ENCODE data around the gene P3H1. TPM values are rescaled to one million over a fixed set of nuclear protein-coding genes. Genes with fewer than 3 reads are reported as not detected.

P3H1 gene
- total RNA-seq, 1 experiment from 2014 or later = 57.8 TPM

DNA sequence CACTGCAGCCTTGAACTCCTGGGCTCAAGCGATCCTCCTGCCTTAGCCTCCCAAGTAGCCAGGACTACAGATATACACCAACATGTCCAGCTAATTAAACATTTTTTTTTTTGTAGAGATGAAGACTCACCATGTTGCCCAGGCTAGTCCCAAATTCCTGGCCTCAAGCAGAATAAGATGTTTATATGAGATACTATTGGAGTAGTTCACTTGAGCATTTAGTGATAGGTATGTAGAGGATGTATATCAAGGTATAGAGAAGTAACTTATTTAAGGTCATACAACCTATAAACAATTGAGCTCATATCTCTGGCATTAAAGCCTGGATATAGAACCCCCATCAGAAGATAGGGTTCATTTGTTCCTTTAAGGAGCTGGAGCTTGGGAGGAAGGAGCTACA is 13.3 kb upstream of the P3H1 start:
- Histone ChIP-seq H3K27ac (ENCODE audit: low read depth, low read length, poor library complexity, severe bottlenecking) (no peak overlapping the region), H3K36me3 (ENCODE audit: insufficient read depth, low read length, poor library complexity, severe bottlenecking) (peaks cover 48% of the 10 kb centered on the region), H3K4me3 (ENCODE audit: low read depth, low read length, poor library complexity, severe bottlenecking) (no peak overlapping the region), H3K27me3 (replicated peaks; ENCODE audit: insufficient read depth, low read depth, low read length, poor library complexity) (no peaks in the 10 kb centered on the region), H3K4me1 (ENCODE audit: insufficient read depth, low read length, poor library complexity, severe bottlenecking) (no peaks in the 10 kb centered on the region), H3K9me3 (ENCODE audit: low read depth, low read length, poor library complexity, severe bottlenecking) (no peaks in the 10 kb centered on the region)
- ChIA-PET POLR2A (ENCODE audit: low non-redundant PET) (no interaction called here), CTCF (interaction anchor here (0.8 to 1.1 kb wide), 2 partner anchors 13 to 14 kb away, joined by 3 read pairs; no protein-coding TSS in a partner anchor)
- no TSS peak for BruUV-seq (replicated peaks)
- no peak for DNase-seq (ENCODE audit: low spot score)
- intact Hi-C loops (cut with micrococcal nuclease; ENCODE audit: unreplicated experiment) = no loop called here
- TF ChIP-seq, protein P1, sequence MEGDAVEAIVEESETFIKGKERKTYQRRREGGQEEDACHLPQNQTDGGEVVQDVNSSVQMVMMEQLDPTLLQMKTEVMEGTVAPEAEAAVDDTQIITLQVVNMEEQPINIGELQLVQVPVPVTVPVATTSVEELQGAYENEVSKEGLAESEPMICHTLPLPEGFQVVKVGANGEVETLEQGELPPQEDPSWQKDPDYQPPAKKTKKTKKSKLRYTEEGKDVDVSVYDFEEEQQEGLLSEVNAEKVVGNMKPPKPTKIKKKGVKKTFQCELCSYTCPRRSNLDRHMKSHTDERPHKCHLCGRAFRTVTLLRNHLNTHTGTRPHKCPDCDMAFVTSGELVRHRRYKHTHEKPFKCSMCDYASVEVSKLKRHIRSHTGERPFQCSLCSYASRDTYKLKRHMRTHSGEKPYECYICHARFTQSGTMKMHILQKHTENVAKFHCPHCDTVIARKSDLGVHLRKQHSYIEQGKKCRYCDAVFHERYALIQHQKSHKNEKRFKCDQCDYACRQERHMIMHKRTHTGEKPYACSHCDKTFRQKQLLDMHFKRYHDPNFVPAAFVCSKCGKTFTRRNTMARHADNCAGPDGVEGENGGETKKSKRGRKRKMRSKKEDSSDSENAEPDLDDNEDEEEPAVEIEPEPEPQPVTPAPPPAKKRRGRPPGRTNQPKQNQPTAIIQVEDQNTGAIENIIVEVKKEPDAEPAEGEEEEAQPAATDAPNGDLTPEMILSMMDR (conservative IDR thresholded peaks at IDR 0.05; ENCODE audit: low read depth, low read length) = no peak
- TF ChIP-seq EZH2 (IDR thresholded peaks at IDR 0.05; ENCODE audit: borderline replicate concordance, low read depth, low read length, poor library complexity, severe bottlenecking) = no peak

DNA sequence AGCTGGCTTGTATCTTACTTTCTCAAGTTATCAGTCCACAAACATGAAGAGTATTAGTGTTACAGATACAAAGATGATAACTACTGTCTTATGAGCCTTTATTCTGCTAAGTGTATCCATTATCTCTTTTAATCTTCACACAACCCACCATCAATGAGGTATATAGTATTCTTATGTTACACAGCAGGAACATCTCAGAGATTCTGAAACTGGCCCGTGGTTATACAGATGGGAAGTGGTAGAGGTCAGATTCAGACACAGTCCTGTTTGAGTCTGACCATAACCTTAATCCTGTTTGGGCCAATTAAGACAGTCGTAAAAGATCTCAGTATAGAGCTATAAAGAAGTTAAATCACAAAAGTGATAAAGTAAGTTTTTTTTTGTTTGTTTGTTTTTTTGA is 12.9 kb upstream of the P3H1 start:
- Histone ChIP-seq H3K9me3 (ENCODE audit: low read depth, low read length, poor library complexity, severe bottlenecking) (no peaks in the 10 kb centered on the region), H3K4me1 (ENCODE audit: insufficient read depth, low read length, poor library complexity, severe bottlenecking) (no peaks in the 10 kb centered on the region), H3K27me3 (replicated peaks; ENCODE audit: insufficient read depth, low read depth, low read length, poor library complexity) (no peaks in the 10 kb centered on the region), H3K36me3 (ENCODE audit: insufficient read depth, low read length, poor library complexity, severe bottlenecking) (peaks cover 52% of the 10 kb centered on the region), H3K27ac (ENCODE audit: low read depth, low read length, poor library complexity, severe bottlenecking) (no peak overlapping the region), H3K4me3 (ENCODE audit: low read depth, low read length, poor library complexity, severe bottlenecking) (no peak overlapping the region)
- POLR2A ChIA-PET (ENCODE audit: low non-redundant PET) = no interaction called here
- intact Hi-C loops (cut with micrococcal nuclease; ENCODE audit: unreplicated experiment) = loop anchor here (10.0 kb wide), 1 partner anchor 145 kb away; no protein-coding TSS in a partner anchor
- CTCF ChIA-PET = interaction anchor here (0.8 to 1.1 kb wide), 2 partner anchors 14 kb away, joined by 3 read pairs; no protein-coding TSS in a partner anchor
- no peak for DNase-seq (ENCODE audit: low spot score)
- TF ChIP-seq EZH2 (IDR thresholded peaks at IDR 0.05; ENCODE audit: borderline replicate concordance, low read depth, low read length, poor library complexity, severe bottlenecking) = no peak
- TF ChIP-seq, protein P1 (conservative IDR thresholded peaks at IDR 0.05; ENCODE audit: low read depth, low read length) = no peak
- BruUV-seq (replicated peaks) = no TSS peak

DNA sequence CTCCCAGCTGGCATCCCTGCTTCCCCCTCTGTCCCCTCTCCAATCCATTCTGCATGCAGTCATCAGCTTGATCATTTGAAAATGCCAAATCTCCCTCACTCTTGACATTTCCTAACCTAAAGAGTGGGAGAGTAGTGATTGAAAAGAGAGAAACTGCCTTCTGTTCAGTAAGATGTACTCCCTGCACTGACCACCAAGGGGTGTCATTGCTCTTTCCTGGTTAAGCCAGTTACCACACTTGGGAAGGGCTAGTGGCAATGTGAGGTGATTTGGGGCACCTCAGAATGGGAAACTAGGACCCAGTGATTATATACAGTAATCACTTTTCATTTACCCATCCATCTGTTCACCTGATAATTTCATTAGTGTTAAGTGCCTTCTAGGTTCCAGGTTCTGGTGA is 11.0 kb upstream of the P3H1 start:
- no TSS peak for BruUV-seq (replicated peaks)
- CTCF ChIA-PET = interaction anchor here (1.0 to 2.4 kb wide), 2 partner anchors 136 to 296 kb away, joined by 7 to 24 read pairs; no protein-coding TSS in a partner anchor
- no peaks in the 10 kb centered on the region for H3K27me3 ChIP-seq (replicated peaks; ENCODE audit: insufficient read depth, low read depth, low read length, poor library complexity)
- intact Hi-C loops (cut with micrococcal nuclease; ENCODE audit: unreplicated experiment) = loop anchor here (1.0 to 10.0 kb wide), 2 partner anchors 147 to 295 kb away; no protein-coding TSS in a partner anchor
- H3K4me1 ChIP-seq (ENCODE audit: insufficient read depth, low read length, poor library complexity, severe bottlenecking) = no peaks in the 10 kb centered on the region
- no peaks in the 10 kb centered on the region for H3K9me3 ChIP-seq (ENCODE audit: low read depth, low read length, poor library complexity, severe bottlenecking)
- H3K27ac ChIP-seq (ENCODE audit: low read depth, low read length, poor library complexity, severe bottlenecking) = no peak overlapping the region
- POLR2A ChIA-PET (ENCODE audit: low non-redundant PET) = no interaction called here
- peaks cover 60% of the 10 kb centered on the region for H3K36me3 ChIP-seq (ENCODE audit: insufficient read depth, low read length, poor library complexity, severe bottlenecking)
- TF ChIP-seq, protein P1 (conservative IDR thresholded peaks at IDR 0.05; ENCODE audit: low read depth, low read length) = peak; percentile 77
- TF ChIP-seq EZH2 (IDR thresholded peaks at IDR 0.05; ENCODE audit: borderline replicate concordance, low read depth, low read length, poor library complexity, severe bottlenecking) = no peak
- no peak overlapping the region for H3K4me3 ChIP-seq (ENCODE audit: low read depth, low read length, poor library complexity, severe bottlenecking)
- DNase-seq (ENCODE audit: low spot score) = peak; percentile 59
